Measurements from ENCODE around the gene TGFBI. TPM values are rescaled to one million over a fixed set of nuclear protein-coding genes. Genes with fewer than 3 reads are reported as not detected.
A peak's percentile ranks its signal among the peaks of the same experiment; 100 is the strongest.

TGFBI gene
- total and polyA plus RNA-seq, 7 donors: 18.8 to 35.9 (median 28.3) TPM

DNA sequence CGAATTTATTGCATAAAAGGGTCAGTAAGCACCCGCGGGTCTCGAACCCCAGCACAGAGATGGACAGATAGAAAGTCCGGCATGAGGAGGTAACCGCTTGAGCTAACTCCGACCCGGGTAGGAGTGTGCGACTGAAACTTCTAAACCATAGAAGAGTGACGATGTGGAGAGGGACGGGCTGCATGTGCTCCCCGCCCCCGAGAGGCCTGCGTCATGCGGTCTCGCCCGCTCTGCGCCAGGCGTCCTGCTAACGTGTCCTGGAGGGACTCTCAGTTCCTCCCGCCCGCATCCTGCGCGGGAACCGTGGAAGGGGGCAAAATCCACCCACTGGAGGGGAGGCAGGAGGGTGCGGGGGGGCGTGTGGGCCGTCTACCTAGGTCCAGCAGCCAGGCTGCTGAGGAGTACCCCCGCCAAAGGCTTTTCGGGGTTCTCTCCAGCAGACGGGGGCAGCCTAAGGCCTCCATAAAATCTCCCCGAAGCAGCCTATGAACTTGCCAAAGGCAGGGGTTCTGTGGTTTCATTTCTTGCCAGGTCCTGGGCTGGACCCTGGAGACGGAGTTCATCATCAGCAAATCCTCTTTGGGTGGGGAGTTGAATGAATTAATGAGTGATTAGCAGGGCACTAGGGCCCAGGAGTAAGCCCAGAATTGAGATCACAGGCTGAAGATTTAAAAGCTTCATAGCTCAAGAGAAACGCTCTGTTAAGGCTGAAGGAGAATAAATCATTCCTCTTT, 51.9 kb downstream of the TGFBI start:
- 56 to 73% (median 62%) methylated on average over 34 of the region's 34 CpGs for WGBS, 3 donors
- intact Hi-C loops (cut with DNase I): loop anchor here (5.0 kb wide), 2 partner anchors 92 to 133 kb away; no protein-coding TSS in a partner anchor
- H3K4me1 ChIP-seq: peaks cover 5% of the 10 kb centered on the region
- H3K27me3 ChIP-seq (ENCODE audit: insufficient read depth in 3 of 3, low read length in 2 of 3): no peaks in the 10 kb centered on the region
- DNase-seq (peak; percentile 85 to 94), ATAC-seq (peak; percentile 63 to 94 (median 74))
- peak overlapping the region; percentile 31 for H3K4me3 ChIP-seq
- no peaks in the 10 kb centered on the region for H3K36me3 ChIP-seq (ENCODE audit: insufficient read depth in 1 of 2, low read depth in 1 of 2)
- TF ChIP-seq, protein P1, sequence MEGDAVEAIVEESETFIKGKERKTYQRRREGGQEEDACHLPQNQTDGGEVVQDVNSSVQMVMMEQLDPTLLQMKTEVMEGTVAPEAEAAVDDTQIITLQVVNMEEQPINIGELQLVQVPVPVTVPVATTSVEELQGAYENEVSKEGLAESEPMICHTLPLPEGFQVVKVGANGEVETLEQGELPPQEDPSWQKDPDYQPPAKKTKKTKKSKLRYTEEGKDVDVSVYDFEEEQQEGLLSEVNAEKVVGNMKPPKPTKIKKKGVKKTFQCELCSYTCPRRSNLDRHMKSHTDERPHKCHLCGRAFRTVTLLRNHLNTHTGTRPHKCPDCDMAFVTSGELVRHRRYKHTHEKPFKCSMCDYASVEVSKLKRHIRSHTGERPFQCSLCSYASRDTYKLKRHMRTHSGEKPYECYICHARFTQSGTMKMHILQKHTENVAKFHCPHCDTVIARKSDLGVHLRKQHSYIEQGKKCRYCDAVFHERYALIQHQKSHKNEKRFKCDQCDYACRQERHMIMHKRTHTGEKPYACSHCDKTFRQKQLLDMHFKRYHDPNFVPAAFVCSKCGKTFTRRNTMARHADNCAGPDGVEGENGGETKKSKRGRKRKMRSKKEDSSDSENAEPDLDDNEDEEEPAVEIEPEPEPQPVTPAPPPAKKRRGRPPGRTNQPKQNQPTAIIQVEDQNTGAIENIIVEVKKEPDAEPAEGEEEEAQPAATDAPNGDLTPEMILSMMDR (IDR thresholded peaks at IDR 0.05): no peak
- H3K9me3 ChIP-seq: no peaks in the 10 kb centered on the region
- peak overlapping the region; percentile 39 for H3K27ac ChIP-seq

DNA sequence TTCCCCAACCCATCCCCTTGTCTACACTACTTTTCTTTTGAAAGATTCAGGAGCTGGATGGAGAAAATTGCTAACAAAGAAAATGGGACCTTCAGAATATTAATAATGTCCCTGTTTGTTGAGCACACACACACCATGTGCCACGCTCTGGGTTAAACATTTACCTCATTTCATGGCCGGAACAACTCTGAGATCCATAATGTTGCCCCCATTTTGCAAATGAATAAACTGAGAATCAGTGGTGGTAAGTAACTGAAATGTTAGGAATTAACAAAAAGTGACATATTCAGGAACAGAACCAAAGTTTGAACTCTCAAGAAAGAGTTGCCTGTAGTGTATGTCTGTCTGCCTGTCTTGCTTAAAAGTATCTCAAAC, 52.4 kb downstream of the TGFBI start:
- TF ChIP-seq, protein P1 (IDR thresholded peaks at IDR 0.05): no peak
- intact Hi-C loops (cut with DNase I): loop anchor here (5.0 kb wide), 2 partner anchors 91 to 134 kb away; no protein-coding TSS in a partner anchor
- H3K36me3 ChIP-seq (ENCODE audit: insufficient read depth in 1 of 2, low read depth in 1 of 2): no peaks in the 10 kb centered on the region
- no peaks in the 10 kb centered on the region for H3K27me3 ChIP-seq (ENCODE audit: insufficient read depth in 3 of 3, low read length in 2 of 3)
- H3K4me3 ChIP-seq: no peak overlapping the region
- 94 to 99% (median 97%) methylated on average over 2 of the region's 2 CpGs for WGBS, 3 donors
- no peak for DNase-seq
- H3K4me1 ChIP-seq: peaks cover 5% of the 10 kb centered on the region
- no peaks in the 10 kb centered on the region for H3K9me3 ChIP-seq
- H3K27ac ChIP-seq: no peak overlapping the region
- ATAC-seq: no peak

DNA sequence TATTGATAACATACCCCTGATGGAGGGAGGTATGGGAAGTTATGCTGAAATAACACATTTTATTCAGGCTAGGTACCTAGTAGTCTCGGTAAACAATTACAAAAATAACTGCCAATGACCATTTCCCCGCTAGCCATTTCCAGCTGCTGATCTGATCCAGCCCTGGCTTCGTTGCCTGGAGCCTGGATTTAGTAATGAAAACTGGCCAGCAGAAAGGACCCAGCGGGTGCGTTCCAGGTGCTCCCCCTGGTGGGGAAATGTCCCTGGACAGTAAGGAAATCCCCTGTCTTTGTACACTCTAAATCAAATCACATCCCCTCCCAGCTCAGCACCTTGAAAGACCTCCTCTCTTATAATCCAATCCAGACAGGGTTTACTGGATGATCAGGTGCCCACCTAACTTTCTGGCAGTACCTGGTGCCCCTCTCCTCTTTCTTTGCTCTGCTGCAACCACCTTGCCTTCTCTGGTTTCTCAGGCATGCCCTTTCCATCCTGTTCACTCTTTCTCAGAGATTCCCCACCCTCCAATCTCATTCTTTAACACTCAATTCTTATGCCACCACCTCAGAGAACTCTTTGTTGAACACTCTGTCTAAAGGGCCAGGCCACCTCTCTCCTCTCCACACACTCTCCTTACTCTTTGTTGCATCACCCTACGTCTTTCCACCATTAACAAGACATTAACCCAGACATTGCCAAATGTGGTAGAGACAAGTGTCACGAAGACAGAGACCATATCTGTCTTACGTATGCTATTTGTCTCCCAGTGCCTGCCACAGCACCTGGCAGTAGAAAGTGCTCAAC, 53.8 kb downstream of the TGFBI start:
- 28 to 33% (median 30%) methylated on average over 8 of the region's 8 CpGs for WGBS, 3 donors
- intact Hi-C loops (cut with DNase I): loop anchor here (1.0 to 5.0 kb wide), 5 partner anchors 51 to 195 kb away; no protein-coding TSS in a partner anchor
- DNase-seq: peak; percentile 74 to 81
- Histone ChIP-seq H3K27me3 (ENCODE audit: insufficient read depth in 3 of 3, low read length in 2 of 3) (no peaks in the 10 kb centered on the region), H3K4me3 (no peak overlapping the region), H3K27ac (no peak overlapping the region), H3K9me3 (no peaks in the 10 kb centered on the region), H3K4me1 (peaks cover 8% of the 10 kb centered on the region), H3K36me3 (ENCODE audit: insufficient read depth in 1 of 2, low read depth in 1 of 2) (no peaks in the 10 kb centered on the region)
- TF ChIP-seq, protein P1 (IDR thresholded peaks at IDR 0.05): peak; percentile 80
- ATAC-seq: peak; percentile 73 to 87 (median 82)

DNA sequence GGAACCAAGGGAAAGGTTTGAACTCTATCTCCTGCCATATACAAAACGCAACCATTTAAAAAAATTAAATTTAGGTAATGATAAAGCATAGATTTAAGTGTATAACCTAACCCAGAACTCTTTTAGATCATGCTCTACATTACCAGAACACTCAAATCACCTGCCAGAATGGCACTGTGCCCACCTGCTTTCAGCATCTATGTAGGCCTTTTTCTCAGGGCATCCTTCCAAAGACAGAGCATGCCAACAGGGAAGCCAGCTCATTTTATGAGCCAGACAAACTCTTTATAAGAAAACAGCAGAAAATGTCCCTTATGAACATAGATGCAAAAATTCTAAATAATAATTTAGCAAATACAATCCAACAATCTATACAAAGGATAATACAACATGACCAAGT, 55.9 kb downstream of the TGFBI start:
- Histone ChIP-seq H3K4me1 (peaks cover 18% of the 10 kb centered on the region), H3K27me3 (ENCODE audit: insufficient read depth in 3 of 3, low read length in 2 of 3) (no peaks in the 10 kb centered on the region), H3K9me3 (no peaks in the 10 kb centered on the region), H3K36me3 (ENCODE audit: insufficient read depth in 1 of 2, low read depth in 1 of 2) (no peaks in the 10 kb centered on the region), H3K4me3 (no peak overlapping the region), H3K27ac (no peak overlapping the region)
- WGBS, 3 donors: 82 to 100% (median 91%) methylated on average over 1 of the region's 1 CpG
- DNase-seq (peak in 1 of 2 donors; percentile 31), ATAC-seq (no peak)
- intact Hi-C loops (cut with DNase I): loop anchor here (5.0 kb wide), 2 partner anchors 88 to 137 kb away; no protein-coding TSS in a partner anchor
- TF ChIP-seq, protein P1 (IDR thresholded peaks at IDR 0.05): no peak
